ENCODE results near the gene UVRAG.
"Not testable (repeated sequence)": the region's sequence is repeated elsewhere in the genome, so short reads cannot be mapped to it uniquely, and the experiment has no call there.

Gene UVRAG

DNA sequence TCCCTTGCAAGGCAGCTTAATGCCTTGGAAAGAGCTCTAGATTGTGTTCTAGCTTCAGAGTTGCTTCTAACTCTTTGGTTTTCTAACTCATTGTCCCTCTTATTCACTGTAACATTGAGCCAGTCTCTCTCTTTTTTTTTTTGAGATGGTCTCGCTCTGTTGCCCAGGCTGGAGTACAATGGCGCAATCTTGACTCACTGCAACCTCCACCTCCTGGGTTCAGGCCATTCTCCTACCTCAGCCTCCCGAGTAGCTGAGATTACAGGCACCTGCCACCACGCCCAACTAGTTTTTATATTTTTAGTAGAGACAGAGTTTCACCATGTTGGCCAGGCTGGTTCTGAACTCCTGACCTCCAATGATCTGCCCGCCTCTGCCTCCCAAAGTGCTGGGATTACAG is 266.1 kb downstream of the UVRAG start:
- DNase-seq: not testable (repeated sequence)

DNA sequence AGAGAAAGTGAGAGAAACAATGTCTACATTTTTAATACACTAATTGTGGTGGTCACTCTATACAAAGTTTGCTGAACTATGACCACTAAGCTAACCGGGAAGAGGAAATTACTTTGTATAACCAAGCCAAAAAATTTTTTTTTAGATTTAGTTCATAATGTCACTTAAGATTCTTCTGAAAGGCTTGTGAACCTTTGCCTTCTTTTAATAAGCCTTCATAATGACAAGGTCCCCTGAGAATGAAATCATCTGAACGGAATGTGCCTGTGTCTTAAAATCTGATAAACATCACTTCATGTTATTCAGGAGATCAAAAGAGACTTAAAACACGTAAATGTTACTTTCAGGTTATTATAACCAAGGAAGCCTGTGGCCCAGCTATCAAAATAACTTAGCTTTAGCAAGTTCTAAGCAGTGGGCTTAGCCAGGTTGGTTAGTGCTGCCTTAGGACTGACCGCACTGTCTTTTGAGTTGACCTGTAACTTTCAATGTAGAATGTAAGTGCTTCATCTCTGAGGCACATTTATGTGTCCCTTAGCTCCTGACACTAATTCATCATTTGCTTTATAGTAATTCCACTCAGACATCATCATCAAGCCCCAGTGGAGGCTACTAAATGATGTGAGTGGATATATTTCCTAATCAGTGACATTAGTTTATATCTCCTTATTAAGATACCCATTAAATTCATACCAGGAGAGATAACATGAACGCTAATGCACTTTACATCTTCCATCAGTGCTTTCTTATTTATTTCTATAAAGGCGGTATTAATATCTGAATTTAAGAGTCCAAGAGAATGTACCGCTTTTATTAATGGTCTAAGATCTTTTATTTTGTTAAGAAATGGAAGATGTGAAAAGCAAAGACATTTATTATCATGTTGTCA is 268.8 kb downstream of the UVRAG start:
- DNase-seq: no peak

DNA sequence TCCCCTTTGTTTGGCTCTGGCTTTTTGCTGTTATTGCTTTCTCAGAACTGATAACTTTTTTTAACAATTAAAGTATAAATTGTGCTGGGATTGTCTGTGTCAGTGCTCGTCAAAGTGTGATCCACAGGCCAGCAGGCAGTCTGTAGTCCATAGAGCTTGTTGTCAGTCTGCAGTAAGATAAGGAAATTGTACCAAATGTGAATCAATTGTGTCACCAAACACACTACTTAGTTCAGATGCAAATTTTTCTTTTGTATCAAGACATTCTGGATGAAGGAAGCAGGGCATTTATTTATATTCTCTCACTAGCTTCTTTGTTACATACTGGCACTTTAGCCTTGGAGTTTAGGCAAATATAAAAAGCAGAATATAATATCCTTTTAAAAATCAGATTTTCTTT is 270.3 kb downstream of the UVRAG start:
- DNase-seq: no peak

DNA sequence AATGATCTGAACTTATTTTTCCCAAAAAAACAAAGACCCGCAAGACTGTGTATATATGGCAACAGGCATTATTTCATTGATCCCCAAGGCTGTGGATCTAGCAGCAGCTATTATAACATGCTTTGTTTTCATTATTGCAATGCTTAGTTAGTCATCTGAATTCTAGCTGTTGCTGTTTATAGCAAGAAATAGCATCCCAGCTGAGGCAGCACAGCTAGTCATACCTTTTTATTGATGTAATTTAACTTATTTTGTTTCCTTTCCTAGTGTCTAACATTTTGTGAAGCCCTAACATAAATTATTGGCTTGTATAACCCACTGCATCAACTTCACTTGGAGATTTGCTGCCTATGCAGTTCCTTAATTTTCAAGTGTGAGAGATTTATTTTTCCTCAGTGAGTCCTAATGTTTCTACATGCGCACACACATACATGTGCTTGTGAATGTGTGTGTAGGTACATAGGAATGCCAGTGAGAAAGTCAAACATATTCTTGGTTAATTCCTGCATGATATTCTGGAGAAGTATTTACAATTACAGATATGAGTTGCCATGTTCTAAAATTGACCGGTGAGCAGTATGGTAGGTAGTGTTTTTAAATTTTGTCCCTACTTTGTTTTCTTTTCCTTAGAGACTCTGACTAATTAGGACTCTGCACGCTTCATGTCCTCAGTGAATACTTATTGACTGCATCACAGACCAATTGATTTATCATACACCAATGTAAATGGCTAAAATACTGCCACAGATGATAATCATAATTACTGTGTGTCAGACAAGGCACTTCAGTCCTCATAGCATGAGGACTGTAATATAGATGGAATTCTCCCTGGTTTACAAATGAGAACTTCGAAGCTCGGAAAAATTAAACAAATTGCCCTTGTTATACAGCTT is 272.0 kb downstream of the UVRAG start:
- DNase-seq: no peak

DNA sequence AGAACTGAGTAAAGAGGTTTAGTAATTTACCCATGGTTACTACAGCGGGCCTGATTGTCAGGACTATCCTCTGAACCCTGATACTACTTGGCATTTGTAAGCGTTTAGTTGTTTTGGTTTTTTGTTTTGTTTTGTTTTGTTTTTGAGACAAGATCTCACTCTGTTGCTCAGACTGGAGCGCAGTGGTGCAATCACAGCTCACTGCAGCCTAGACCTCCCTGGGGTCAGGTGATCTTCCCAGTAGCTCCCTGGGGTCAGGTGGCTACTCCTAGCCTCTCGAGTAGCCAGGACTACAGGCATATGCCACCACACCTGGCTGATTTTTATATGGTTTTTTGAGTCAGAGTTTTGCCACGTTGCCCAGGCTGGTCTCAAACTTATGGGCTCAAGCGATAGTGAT is 272.7 kb downstream of the UVRAG start:
- no peak for DNase-seq

DNA sequence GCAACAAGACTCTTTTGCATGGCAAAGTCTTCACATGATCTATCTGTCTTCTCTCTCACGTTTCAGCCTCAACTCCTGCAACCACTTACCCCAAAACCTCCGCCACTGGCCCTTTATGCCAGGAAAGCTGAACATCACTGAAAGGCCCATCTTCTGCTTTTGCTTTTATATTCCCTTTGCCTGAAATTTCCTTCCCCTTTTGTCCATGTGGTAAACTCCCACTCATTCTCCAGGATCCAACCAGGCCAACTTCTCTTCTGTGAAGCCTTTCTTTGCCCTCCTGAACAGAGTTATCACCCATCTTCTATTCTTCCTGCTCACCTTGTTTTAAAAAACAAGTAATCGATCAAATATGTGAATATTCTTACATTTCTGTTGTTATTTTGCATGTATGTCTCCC is 273.5 kb downstream of the UVRAG start:
- DNase-seq: no peak

DNA sequence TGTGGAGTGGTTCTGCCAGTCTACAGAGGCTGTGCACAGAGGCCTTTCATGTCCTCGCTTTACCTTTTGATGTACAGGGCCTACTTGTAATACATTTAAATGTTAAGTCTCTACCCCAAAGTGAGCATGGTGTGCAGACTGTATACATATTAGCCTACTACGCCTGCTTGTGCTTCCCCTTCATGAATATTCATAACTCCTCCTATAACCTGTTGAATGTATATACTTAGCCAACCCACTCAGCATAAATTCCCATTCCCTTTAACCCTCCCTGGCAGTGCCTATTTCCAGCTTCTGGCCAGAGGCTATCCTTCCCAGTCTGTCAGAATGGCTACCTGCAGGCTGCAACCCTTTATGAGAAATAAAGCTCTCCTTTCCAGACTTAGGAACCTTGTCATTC is 275.2 kb downstream of the UVRAG start:
- no peak for DNase-seq

DNA sequence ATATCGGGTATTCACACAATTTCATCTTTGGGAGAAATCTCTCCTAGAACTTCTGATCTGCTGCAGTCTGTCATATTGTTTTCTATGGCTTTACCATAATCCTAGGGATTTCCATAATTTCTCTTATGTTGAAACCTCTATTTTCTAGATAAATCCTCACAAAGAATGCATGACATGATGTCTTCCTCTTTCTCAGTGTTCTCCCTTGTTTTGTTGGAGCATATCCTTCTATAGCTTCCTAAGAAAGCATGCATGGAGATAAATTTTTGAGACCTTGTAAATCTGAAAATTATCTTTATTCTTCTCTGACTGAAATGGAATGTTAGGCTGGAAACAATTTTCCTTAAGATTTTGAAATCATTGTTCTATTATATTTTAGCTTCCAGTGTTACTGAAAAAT is 275.8 kb downstream of the UVRAG start:
- no peak for DNase-seq

DNA sequence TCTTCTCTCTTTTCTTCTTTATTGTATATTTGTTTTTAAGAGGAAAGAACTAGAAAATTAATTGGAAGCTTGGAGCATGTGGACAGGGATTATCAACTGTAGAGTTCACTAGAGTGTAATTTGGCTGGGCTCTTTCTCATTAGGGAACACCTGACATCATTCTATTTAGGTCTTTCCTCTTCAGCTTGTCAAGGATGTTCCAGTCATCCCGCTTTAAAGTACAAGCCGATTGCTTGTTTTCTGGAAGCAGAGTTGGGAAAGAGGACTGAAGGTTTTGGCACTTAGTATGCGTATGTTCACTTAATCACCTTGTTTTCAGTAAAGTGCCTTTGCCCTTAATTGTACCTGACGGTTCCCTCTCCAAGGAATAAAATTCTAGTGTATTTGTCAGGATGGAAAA is 279.7 kb downstream of the UVRAG start:
- DNase-seq: no peak

DNA sequence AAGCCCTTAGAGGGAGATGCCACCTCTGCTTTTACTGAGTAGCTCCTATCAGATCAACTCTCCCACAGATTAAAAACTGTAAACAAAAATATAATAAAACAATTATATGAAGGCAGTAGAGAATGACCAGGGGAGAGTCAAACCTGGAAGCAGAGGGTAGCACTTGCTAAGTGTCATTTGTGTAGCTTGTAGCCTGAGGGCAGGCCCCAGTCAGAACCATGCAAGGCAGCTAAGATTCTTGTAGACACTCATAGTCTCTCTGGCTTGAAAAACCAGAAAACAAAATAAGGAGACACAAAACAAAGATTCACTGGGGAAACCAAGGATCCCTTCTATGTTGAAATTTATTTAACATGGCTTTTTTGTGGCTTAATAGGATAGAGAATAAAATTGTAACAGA is 280.9 kb downstream of the UVRAG start:
- no peak for DNase-seq

DNA sequence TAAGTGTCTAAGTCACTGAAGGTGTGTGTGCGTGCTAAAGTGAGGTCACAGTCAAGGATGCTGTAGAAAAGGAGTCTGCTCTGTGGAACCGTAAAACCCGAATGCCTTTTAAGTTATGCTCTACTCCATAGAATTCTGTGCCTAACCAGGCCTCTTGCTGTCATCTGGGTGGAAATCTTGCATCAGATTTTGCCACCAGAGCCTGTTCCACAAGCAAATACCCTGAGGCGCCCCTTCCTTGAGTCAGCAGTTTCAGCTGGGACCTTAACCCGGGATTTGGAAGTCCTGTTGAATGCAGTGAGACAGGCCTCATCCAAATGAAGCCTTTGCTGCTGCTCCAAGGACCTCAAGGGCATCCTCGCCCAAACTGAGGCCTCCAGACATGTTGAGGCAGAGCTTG is 281.5 kb downstream of the UVRAG start:
- no peak for DNase-seq

DNA sequence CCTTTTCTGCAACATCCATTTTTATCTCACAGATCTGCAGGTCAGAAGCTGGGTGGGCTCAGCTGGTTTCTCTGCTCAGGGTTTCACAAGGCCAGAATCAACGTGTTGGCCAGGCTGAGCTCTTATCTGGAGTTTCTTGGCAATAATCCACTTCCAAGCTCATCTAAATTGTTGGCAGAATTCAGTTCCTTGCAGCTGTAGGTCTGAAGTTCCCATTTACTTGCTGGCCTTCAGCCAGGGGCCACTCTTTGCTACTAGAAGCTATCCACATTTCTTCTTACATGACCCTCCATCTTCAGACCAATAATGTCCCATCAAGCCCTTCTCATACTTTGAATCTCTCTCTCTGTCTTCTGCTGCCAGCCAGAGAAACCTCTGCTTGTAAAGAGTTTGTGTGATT is 287.8 kb downstream of the UVRAG start:
- DNase-seq: no peak

DNA sequence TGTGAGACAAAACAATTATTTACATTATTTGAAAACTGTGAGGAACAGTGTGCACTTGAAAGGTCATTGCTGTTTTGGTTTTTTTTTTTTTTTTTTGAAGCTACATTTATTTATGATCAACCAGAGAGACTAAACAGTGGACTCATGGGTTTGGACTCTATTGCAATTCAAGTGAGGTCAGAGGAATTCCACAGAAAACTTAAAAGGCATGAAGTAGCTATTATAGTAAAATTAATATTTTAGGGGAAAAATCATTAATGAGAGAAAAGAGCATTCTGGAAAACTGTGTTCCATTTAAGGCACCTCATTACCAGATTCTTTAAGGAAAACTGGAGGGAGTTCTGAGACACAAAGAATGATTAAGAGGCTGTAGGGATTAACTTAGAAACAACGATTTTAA is 288.4 kb downstream of the UVRAG start:
- no peak for DNase-seq

DNA sequence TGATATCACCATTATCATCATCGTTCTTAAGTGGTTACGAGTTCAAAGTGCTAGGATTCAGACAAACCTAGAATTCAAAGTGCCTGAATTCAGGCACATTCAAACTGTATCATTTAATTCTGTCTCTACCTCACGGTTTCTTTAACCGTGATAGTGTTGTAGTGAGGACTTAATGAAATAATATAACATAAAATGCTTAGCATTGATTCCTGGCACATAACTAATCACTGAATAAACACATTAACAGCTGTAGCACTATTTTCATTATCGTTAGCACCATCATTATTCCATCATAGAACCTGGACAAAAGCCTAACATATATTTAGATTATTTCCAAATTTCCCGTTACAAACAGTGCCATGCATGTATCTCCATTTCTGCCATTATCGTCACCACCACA is 289.3 kb downstream of the UVRAG start:
- no peak for DNase-seq

DNA sequence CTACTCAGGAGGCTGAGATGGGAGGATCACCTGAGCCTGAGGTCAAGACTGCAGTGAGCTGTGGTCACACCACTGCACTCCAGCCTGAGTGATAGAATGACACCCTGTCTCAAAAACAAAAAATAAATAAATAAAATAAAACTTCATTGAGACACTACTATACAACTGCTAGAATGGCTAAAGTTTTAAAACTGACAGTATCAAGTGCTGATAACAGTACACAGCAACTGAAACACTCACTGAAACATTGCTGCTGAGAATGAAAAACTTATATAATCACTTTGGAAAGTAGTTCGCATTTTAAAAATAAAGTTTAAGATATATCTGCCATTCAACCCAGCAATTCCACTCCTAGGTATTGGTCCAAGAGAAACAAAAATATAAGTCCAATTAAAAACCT is 290.6 kb downstream of the UVRAG start:
- no peak for DNase-seq

DNA sequence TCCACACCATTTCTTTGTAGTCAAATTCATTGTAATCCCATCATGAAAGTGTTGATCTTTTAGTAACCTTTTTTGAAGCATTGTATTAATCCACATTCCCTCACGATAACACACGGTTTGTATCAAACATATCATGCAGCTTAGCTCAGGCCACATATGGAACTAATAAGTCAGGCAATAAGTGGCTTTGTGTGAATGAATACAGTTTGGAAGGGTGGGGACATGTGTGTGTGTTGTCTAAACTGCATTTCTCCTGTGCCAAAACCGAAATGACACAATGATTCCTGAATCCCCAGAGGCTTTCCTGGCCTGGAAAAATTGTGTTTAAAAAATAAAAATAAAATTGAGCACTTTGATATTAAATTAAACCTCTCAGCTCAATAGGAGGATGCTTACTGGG is 293.0 kb downstream of the UVRAG start:
- no peak for DNase-seq

DNA sequence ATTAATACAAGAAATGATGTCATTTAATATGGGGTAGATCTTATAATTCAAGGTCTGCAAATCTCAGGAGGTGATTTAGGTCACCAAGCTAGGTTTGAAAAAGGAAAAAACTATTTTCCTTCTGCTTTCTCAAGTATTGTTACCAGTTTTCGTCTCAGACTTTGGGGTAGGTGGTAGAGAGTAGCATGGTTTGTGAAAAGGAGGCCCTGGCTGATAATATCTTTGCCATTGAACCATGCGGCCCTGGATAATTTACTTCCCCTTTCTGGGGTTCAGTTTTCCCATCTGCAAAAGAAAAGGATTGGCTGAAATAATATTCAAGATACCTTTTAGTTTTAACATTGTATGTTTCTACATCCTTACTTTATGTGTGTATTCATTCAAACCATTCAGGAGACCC is 299.2 kb downstream of the UVRAG start:
- DNase-seq: no peak

DNA sequence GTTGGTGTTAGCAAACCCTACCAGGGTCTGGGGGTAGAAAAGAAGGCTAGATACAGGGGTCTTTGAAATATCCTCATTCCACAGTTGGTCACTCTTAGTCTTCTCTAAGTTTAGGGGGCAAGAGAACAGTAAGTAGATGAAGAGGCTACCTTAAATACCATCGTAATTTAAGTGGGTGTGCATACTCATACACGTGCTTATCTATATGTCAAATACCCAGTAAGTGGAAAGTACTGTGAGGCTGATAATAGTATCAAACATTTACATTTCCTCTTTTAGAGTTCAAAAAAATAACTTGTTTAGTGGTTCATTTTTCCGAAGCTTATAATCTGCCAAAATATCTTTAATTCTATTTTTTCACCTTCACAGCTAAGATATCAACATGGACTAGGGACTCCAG is 300.5 kb downstream of the UVRAG start:
- DNase-seq: no peak

DNA sequence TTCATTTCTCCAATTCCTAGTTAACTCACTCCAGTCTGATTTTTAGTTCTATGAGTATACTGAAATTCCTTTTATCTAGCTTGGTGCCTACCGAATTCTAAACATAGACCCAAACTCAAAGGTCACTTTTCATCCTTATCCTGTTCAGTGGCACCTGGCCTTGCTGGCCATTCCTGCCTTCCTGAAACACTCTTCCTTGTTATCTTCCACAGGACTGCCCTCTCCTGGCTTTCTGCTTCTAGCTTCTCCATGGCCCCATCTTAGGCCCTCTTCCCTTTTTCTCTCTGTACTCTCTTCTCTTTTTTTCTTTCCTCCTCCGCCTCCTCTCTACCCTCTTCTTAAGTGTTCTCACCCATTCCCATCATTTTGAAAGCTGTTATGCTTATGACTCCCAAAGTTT is 304.0 kb downstream of the UVRAG start:
- no peak for DNase-seq

DNA sequence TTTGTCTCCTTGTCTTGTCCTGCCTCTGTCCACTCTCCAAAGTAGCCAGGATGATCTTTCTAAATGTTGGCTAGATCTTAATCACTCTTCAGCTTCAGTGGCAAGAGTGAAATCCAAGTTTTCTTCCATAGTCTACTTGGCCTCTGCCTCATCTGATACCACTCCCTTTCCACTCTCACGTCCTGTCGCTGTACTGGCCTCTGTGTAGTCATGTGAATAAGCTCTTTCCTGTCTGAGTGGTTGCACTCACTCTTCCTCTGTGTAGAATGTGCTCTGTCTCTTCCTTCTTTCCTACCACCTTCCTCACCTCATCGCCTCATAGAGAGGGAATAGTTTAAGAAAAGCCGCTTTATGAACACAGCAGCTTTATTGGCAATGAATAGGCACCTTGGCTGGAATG is 304.8 kb downstream of the UVRAG start:
- no peak for DNase-seq

DNA sequence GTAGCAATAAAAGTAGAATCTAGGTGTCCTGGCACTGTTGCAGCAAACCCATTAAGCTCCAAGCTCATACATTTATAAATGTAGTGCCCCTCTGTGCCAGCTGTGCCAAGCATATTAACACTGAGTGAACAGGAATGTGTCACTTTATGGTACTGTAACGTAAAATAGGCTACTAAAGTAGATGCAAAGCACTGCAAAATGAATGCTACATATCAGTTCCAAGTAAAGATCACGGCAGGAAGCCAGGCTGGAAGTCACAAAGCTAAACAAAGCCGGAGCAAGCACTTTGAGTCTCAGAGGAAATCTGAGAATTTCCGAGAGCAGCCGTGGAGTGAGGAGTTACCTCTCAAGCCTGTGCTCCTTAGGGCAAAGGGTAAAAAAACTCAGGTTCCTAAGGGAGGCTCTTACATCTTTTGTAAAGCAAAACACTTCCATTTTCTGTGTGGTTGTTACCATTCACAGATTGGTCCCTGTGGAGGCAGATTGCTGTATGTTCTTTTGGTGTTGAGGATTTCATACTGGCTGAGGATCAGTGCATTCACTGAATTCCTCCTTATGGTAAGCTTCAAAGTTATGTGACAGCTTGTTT is 305.6 kb downstream of the UVRAG start:
- DNase-seq: no peak

DNA sequence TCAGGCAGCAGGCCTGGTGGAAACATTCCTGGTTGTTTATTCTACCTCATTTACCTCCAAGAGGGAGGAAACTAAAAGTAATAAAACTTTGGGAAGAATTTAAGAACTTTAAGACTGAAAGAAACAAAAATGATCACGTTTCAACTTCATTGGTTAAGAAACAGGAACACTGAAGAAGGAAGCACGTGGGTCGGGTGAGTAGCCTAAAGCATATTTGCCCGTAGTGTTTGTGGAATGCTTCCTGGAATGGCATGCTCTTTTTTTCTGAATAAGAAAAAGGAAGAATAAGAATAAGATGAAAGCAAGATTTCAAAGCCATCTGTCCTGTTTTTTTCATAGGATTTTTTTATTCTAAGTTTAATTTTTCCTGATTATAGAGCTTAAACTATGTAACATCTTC is 308.2 kb downstream of the UVRAG start:
- no peak for DNase-seq

DNA sequence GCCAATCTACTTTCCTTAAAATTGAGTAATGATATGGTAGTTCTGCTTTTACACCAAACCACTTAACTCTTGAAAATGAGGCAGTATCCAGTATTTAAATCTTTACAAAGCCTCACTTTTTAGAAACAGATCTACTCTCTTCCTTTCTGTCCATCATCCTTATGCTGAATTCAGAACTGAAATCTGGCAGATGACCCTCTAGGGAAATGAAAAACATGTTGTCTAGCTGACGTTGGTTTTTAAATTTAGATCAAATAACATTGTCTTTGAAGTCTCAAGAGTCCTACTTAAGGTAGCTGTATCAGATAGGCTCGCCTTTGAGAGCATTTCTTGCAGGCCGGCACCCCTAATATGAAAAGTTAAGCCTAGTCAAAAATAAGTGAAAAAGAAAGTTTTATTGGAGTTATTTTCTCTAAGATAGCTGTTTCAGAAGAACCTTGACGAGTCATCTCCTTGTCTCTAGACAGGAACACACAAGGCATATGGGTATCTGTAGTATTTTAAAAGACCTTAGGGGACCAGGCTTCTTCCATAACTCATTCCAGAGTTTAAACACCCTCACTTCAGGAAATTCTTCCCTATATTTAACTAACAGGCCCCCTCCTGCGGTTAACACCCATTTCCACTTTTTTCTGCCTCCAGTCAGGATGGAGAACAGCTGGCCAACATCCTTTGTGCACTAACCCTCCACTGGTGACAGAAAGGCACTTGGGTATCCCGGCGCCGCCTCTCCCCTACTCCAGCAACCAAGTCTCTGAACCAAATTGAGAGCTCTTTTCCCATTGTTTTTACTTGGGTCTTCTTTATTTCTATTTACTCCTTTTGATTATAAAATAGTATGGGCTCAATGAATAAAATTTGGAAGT is 310.1 kb downstream of the UVRAG start:
- no peak for DNase-seq
